BLaER1 treated with 17β-estradiol and CSF1 and Interleukin-3, amounts not matched to agents 10 nM and 100 nM (cell line): ENCODE results near the gene MTMR2.

ENCODE experiments used
- H3K27ac ChIP-seq, 11 experiments: shearing (Covaris generic); formaldehyde crosslinking; 2 replicates each; pipeline ENCODE4 v1.8.1; 2022
- H3K27me3 ChIP-seq, 11 experiments: shearing (Covaris generic); formaldehyde crosslinking; 2 replicates each; pipeline ENCODE4 v1.8.1; 2022
- H3K36me3 ChIP-seq, 11 experiments: shearing (Covaris generic); formaldehyde crosslinking; 2 replicates each; pipeline ENCODE4 v1.8.1; 2022
- H3K4me1 ChIP-seq, 10 experiments: shearing (Covaris generic); formaldehyde crosslinking; 2 replicates each; pipeline ENCODE4 v1.8.1; 2022
- H3K4me2 ChIP-seq, 11 experiments: shearing (Covaris generic); formaldehyde crosslinking; 2 replicates each; pipeline ENCODE4 v1.8.1; 2022
- H3K4me3 ChIP-seq, 10 experiments: shearing (Covaris generic); formaldehyde crosslinking; 2 replicates each; pipeline ENCODE4 v1.8.1; 2022
- H3K9ac ChIP-seq, 11 experiments: shearing (Covaris generic); formaldehyde crosslinking; 2 replicates each; pipeline ENCODE4 v1.8.1; 2022
- H3K9me3 ChIP-seq, 11 experiments: shearing (Covaris generic); formaldehyde crosslinking; replicated peaks in 1 of 11; 2 replicates each; pipeline ENCODE4 v1.8.1; 2022
- H4K20me1 ChIP-seq, 11 experiments: shearing (Covaris generic); formaldehyde crosslinking; 2 replicates each; pipeline ENCODE4 v1.8.1; 2022
- Cebpa-rat ChIP-seq, 11 experiments: shearing (Covaris generic); IDR thresholded peaks; 2 replicates each; pipeline ENCODE4 v1.8.1; 2022

MTMR2 gene

DNA sequence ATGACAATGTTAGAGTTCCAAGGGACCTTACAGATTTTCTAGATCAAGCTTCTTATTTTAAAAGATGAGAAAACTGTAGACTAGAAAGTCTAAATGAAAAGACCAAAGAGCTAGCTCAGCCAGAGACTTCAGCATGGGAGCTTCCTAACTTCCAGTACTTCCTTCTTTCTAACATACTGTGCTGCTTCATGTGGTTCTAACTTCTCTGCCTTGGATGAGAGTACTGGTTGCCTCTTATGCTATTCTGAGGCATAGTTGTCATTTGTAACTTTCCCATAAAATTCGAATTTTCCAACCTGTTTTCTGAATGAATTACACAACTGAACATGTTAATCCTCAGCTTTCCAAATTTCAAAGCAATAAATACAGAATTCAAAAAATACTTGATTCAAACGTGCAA is 1.8 kb downstream of the MTMR2 start:
- no peak overlapping the region for H3K9ac ChIP-seq
- no peak overlapping the region for H3K27ac ChIP-seq
- H3K4me1 ChIP-seq: peaks cover 15 to 33% (median 26%) of the 10 kb centered on the region in 10 experiments
- H3K27me3 ChIP-seq: no peaks in the 10 kb centered on the region
- peaks cover 0 to 10% (median 0%) of the 10 kb centered on the region in 11 experiments; a peak in 4 of 22 replicates for H4K20me1 ChIP-seq
- TF ChIP-seq Cebpa-rat (IDR thresholded peaks at IDR 0.05): no peak
- peaks cover 0 to 6% (median 0%) of the 10 kb centered on the region in 11 experiments; a peak in 1 of 22 replicates for H3K36me3 ChIP-seq
- peak overlapping the region in 3 of 10 experiments; percentile 71 to 88 (median 80); a peak in 4 of 20 replicates for H3K4me3 ChIP-seq
- peak overlapping the region in 10 of 11 experiments; percentile 79 to 96 (median 90); a peak in 16 of 22 replicates for H3K4me2 ChIP-seq
- H3K9me3 ChIP-seq: no peaks in the 10 kb centered on the region

DNA sequence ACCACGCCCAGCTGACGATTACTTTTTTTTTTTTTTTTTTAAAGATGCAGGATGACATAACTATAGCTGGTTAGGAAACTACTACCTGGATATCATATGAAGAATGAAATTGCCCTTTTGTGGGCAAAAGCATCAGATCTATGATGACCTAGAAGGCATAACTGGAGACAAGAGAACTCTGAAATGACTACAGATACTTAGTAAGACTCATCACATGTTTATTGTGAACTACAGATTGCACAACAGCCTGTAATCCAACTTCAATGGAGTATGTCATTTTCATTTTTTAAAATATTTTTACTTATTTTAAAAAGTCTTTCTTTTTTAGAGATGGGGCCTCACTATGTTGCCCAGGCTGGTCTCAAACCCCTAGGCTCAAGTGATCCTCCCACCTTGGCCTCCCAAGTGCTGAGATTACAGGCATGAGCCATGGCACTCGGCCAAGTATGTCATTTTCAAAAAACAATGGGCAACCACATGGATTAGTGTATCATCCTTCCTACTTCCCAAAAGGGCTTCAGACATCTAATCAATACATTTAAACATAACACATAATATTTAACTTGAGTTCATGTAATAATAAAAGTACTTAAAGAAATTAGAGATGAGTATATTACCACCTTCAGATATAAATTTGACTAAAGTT is 3.3 kb downstream of the MTMR2 start:
- Histone ChIP-seq H3K9ac (no peak overlapping the region), H3K9me3 (no peaks in the 10 kb centered on the region), H3K27me3 (no peaks in the 10 kb centered on the region), H4K20me1 (peaks cover 0 to 11% (median 0%) of the 10 kb centered on the region in 11 experiments; a peak in 6 of 22 replicates), H3K36me3 (peaks cover 0 to 6% (median 0%) of the 10 kb centered on the region in 11 experiments; a peak in 1 of 22 replicates), H3K4me2 (no peak overlapping the region), H3K4me3 (no peak overlapping the region), H3K27ac (no peak overlapping the region), H3K4me1 (peaks cover 15 to 33% (median 26%) of the 10 kb centered on the region in 10 experiments)
- TF ChIP-seq Cebpa-rat (IDR thresholded peaks at IDR 0.05): no peak

DNA sequence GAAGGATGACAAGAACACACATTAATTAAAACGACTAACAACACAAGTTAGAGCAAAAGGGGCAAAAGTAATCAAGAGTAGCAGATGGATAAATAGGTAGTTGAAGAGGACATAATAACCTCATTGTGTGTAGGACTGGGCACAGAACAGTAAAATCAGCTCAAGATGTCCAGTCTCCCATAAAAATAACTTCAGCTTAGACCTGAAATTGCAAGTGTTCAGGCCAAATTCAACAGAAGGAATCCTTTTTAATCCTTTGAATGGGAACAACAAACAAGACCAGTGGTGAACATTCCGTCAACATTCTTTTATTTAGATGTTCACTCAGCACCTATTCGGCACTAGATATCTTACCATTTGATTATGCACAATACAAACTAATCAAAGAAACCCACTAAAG is 4.4 kb downstream of the MTMR2 start:
- Histone ChIP-seq H3K9me3 (no peaks in the 10 kb centered on the region), H3K9ac (no peak overlapping the region), H3K4me1 (peaks cover 7 to 25% (median 16%) of the 10 kb centered on the region in 10 experiments; a peak in 19 of 20 replicates), H3K4me3 (no peak overlapping the region), H4K20me1 (peaks cover 0 to 17% (median 0%) of the 10 kb centered on the region in 11 experiments; a peak in 7 of 22 replicates), H3K36me3 (peaks cover 0 to 6% (median 0%) of the 10 kb centered on the region in 11 experiments; a peak in 1 of 22 replicates), H3K27me3 (no peaks in the 10 kb centered on the region), H3K27ac (no peak overlapping the region), H3K4me2 (no peak overlapping the region)
- TF ChIP-seq Cebpa-rat (IDR thresholded peaks at IDR 0.05): no peak

DNA sequence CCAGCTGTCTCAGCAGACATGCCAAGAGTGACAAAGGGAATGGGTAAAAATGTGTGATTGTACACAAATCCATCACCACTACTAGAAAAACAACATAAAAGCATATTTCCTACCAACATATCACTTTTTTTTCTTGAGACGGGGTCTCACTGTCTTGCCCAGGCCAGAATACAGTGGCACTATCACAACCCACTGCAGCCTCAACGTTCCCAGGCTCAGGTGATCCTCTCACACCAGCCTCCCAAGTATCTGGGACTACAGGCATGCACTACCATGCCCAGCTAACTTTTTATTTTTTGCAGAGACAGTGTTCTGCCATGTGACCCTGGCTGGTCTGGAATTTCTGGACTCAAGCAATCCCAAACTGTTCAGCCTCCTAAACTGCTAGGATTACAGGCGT is 5.2 kb downstream of the MTMR2 start:
- no peak overlapping the region for H3K4me2 ChIP-seq
- no peak overlapping the region for H3K27ac ChIP-seq
- no peaks in the 10 kb centered on the region for H3K27me3 ChIP-seq
- no peak for TF ChIP-seq Cebpa-rat (IDR thresholded peaks at IDR 0.05)
- H3K9me3 ChIP-seq: no peaks in the 10 kb centered on the region
- peaks cover 7 to 30% (median 14%) of the 10 kb centered on the region in 10 experiments; a peak in 18 of 20 replicates for H3K4me1 ChIP-seq
- peaks cover 0 to 6% (median 0%) of the 10 kb centered on the region in 11 experiments; a peak in 1 of 22 replicates for H3K36me3 ChIP-seq
- H4K20me1 ChIP-seq: peaks cover 0 to 25% (median 0%) of the 10 kb centered on the region in 11 experiments; a peak in 9 of 22 replicates
- no peak overlapping the region for H3K9ac ChIP-seq
- H3K4me3 ChIP-seq: no peak overlapping the region

DNA sequence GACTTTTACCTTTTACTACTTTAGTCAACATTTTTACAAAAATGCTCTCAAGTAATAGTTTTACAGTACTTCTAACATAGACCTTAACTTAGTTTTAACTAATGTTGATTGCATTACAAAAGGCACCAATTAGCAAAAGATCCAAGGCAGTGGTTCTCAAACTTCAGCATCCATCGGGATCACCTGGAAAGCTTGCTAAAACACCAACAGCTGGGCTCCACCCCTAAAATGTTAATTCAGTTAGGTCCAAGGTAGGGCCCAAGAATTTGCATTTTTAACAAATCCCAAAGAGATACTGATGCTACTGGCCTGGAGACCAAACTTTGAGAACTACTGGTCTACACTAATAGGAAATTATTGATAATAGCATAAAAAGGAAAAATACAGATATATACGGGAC is 5.9 kb downstream of the MTMR2 start:
- Histone ChIP-seq H3K4me2 (no peak overlapping the region), H3K9ac (no peak overlapping the region), H4K20me1 (peaks cover 0 to 32% (median 0%) of the 10 kb centered on the region in 11 experiments; a peak in 9 of 22 replicates), H3K4me3 (no peak overlapping the region), H3K27ac (no peak overlapping the region), H3K36me3 (peaks cover 0 to 6% (median 0%) of the 10 kb centered on the region in 11 experiments; a peak in 1 of 22 replicates), H3K4me1 (peaks cover 13 to 36% (median 18%) of the 10 kb centered on the region in 10 experiments), H3K9me3 (no peaks in the 10 kb centered on the region), H3K27me3 (no peaks in the 10 kb centered on the region)
- no peak for TF ChIP-seq Cebpa-rat (IDR thresholded peaks at IDR 0.05)

DNA sequence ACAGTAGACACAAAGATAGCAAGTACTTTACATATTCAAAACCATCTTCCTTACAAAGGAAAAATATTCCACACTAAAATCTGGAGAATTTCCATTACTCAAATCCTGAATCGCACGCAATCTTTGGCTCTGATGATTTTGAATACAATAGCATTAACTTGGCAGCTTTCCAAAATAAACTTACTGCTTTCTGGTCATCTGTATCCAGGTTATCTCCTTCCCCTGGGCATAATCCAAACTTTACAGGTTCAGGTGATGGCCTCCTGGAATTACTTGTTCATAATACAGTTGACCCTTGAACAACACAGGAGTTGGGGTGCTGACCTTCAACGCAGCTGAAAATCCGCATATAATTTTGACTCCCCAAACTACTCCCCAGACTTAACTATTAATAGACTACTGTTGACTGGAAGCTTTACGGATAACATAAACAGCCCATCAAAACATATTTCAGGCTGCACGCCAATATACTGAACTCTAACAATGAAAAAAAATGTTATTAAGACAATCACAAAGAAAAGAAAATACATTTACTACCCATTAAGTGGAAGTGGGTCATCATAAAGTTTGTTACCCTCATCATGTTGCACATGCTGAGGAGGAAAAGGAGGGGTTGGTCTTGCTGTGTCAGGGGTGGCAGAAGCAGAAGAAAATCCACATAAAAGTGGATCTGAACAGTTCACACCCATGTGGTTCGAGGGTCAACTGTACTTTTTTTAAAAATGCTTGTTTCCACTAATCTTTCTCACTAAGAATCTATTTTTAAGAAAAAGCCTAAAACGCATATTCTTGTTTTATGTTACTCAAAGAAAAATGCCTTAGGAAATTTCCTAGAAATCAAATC is 6.5 kb downstream of the MTMR2 start:
- H3K4me2 ChIP-seq: no peak overlapping the region
- no peaks in the 10 kb centered on the region for H3K9me3 ChIP-seq
- H3K27ac ChIP-seq: no peak overlapping the region
- H3K36me3 ChIP-seq: peaks cover 0 to 6% (median 0%) of the 10 kb centered on the region in 11 experiments; a peak in 1 of 22 replicates
- H3K4me1 ChIP-seq: peaks cover 9 to 34% (median 15%) of the 10 kb centered on the region in 10 experiments
- no peak overlapping the region for H3K4me3 ChIP-seq
- TF ChIP-seq Cebpa-rat (IDR thresholded peaks at IDR 0.05): no peak
- no peaks in the 10 kb centered on the region for H3K27me3 ChIP-seq
- peaks cover 0 to 32% (median 0%) of the 10 kb centered on the region in 11 experiments; a peak in 9 of 22 replicates for H4K20me1 ChIP-seq
- H3K9ac ChIP-seq: no peak overlapping the region

DNA sequence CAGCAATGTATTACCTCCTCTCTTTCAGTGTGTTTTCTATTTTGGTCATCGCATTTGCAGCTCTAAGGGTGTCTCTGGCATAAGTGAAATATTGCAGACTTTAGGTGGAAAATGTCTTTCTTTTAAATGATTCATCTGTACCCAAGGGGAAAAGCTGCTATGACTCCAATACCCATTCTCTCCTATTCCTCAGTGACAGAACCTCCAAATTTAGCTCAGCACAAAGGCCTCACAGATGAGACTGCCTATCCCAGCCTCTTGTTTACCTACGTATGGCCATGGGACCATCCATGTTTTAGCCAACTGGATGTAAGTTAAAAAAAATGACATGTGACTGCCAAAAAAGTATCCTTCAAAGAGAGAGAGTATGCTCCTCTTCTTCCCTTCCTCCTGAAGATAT is 7.9 kb downstream of the MTMR2 start:
- Histone ChIP-seq H3K4me2 (no peak overlapping the region), H3K27me3 (no peaks in the 10 kb centered on the region), H3K9ac (no peak overlapping the region), H3K27ac (no peak overlapping the region), H3K4me3 (no peak overlapping the region), H4K20me1 (peaks cover 0 to 32% (median 0%) of the 10 kb centered on the region in 11 experiments; a peak in 10 of 22 replicates), H3K4me1 (peaks cover 5 to 20% (median 11%) of the 10 kb centered on the region in 10 experiments), H3K9me3 (no peaks in the 10 kb centered on the region), H3K36me3 (peaks cover 0 to 12% (median 0%) of the 10 kb centered on the region in 11 experiments; a peak in 4 of 22 replicates)
- TF ChIP-seq Cebpa-rat (IDR thresholded peaks at IDR 0.05): no peak

DNA sequence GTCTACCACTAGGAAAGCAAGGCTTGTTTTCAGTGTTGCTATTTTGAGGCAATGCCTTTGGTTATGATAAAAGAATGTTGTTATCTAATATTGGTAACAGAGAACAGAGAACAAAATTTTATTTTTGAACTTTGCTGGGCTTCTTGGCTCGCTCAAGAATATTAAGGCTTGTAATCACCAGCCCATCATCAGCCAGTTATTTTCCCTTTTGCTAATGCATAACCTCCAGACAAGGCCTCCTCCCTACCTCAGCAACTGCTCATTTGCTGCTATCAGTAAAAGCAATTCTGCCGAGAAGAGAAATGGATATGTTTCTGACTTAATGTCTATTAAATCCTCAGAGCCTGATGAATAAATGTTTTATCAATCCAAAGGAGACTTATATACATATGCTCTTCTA is 8.9 kb downstream of the MTMR2 start:
- TF ChIP-seq Cebpa-rat (IDR thresholded peaks at IDR 0.05): no peak
- peaks cover 5 to 20% (median 11%) of the 10 kb centered on the region in 10 experiments for H3K4me1 ChIP-seq

More for the DNA sequence above, 8.9 kb downstream of the MTMR2 start:
- H3K9ac ChIP-seq: no peak overlapping the region
- peaks cover 0 to 18% (median 0%) of the 10 kb centered on the region in 11 experiments; a peak in 4 of 22 replicates for H3K36me3 ChIP-seq
- no peaks in the 10 kb centered on the region for H3K27me3 ChIP-seq
- H3K4me2 ChIP-seq: no peak overlapping the region
- no peaks in the 10 kb centered on the region for H3K9me3 ChIP-seq
- H3K4me3 ChIP-seq: no peak overlapping the region
- H4K20me1 ChIP-seq: peaks cover 0 to 32% (median 0%) of the 10 kb centered on the region in 11 experiments; a peak in 10 of 22 replicates
- no peak overlapping the region for H3K27ac ChIP-seq
